Measurements from ENCODE around the gene FUT9.

The FUT9 gene

GRCh38 chr6:96212066-96212465, 196.3 kb downstream of the FUT9 start:
- Histone ChIP-seq H3K4me2 (ENCODE audit: low read depth, low read length, poor library complexity, severe bottlenecking) (no peak overlapping the region), H4K20me1 (ENCODE audit: insufficient read depth, low read length, poor library complexity, severe bottlenecking) (no peaks in the 10 kb centered on the region), H3K9me2 (replicated peaks; ENCODE audit: low read depth, low read length) (no peaks in the 10 kb centered on the region), H3K36me3 (ENCODE audit: insufficient read depth, low read length) (no peaks in the 10 kb centered on the region), H3F3A (ENCODE audit: low read depth) (no peaks in the 10 kb centered on the region), H3K9ac (ENCODE audit: low read depth, low read length, poor library complexity, severe bottlenecking) (no peak overlapping the region), H3K4me3 (ENCODE audit: low read length, poor library complexity, severe bottlenecking) (no peak overlapping the region), H3K27me3 (ENCODE audit: insufficient read depth, low read length, poor library complexity, severe bottlenecking) (no peaks in the 10 kb centered on the region), H3K9me3 (ENCODE audit: insufficient read depth, low read depth, low read length) (no peaks in the 10 kb centered on the region), H2AFZ (ENCODE audit: low read length) (no peak overlapping the region), H3K79me2 (ENCODE audit: insufficient read depth, low read length) (no peaks in the 10 kb centered on the region), H3K4me1 (ENCODE audit: insufficient read depth, low read length, poor library complexity, severe bottlenecking) (no peaks in the 10 kb centered on the region)
- TF ChIP-seq CTCF (conservative IDR thresholded peaks at IDR 0.05; ENCODE audit: low read length) (no peak), EZH2phosphoT487 (IDR thresholded peaks at IDR 0.05; ENCODE audit: borderline replicate concordance) (no peak)

DNA sequence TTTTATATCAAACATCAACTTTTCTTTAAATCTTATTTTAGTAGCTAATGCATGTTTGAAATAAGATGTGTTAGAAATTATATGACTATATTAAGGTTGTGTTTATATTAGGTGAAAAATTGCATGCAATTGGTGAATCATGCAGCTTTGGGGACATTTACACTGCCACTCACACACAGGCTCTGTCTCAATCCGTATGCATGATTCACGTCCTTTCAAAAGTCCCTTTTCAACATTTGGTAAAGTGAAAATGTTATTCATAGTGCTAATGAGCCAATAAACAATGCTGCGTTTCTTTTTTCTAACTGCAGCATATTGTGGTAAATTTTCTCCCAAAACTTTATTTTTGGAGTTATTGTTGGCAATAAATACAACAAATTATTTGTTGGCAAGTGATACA, 198.0 kb downstream of the FUT9 start:
- H3F3A ChIP-seq (ENCODE audit: low read depth) = no peaks in the 10 kb centered on the region
- H3K9me2 ChIP-seq (replicated peaks; ENCODE audit: low read depth, low read length) = no peaks in the 10 kb centered on the region
- H3K4me2 ChIP-seq (ENCODE audit: low read depth, low read length, poor library complexity, severe bottlenecking) = no peak overlapping the region
- H3K27me3 ChIP-seq (ENCODE audit: insufficient read depth, low read length, poor library complexity, severe bottlenecking) = no peaks in the 10 kb centered on the region
- TF ChIP-seq EZH2phosphoT487 (IDR thresholded peaks at IDR 0.05; ENCODE audit: borderline replicate concordance) (no peak), CTCF (conservative IDR thresholded peaks at IDR 0.05; ENCODE audit: low read length) (no peak)
- no peak overlapping the region for H3K4me3 ChIP-seq (ENCODE audit: low read length, poor library complexity, severe bottlenecking)
- H3K4me1 ChIP-seq (ENCODE audit: insufficient read depth, low read length, poor library complexity, severe bottlenecking) = no peaks in the 10 kb centered on the region
- H2AFZ ChIP-seq (ENCODE audit: low read length) = no peak overlapping the region
- no peaks in the 10 kb centered on the region for H3K9me3 ChIP-seq (ENCODE audit: insufficient read depth, low read depth, low read length)
- no peaks in the 10 kb centered on the region for H4K20me1 ChIP-seq (ENCODE audit: insufficient read depth, low read length, poor library complexity, severe bottlenecking)
- no peaks in the 10 kb centered on the region for H3K36me3 ChIP-seq (ENCODE audit: insufficient read depth, low read length)
- no peak overlapping the region for H3K9ac ChIP-seq (ENCODE audit: low read depth, low read length, poor library complexity, severe bottlenecking)
- H3K79me2 ChIP-seq (ENCODE audit: insufficient read depth, low read length) = no peaks in the 10 kb centered on the region

DNA sequence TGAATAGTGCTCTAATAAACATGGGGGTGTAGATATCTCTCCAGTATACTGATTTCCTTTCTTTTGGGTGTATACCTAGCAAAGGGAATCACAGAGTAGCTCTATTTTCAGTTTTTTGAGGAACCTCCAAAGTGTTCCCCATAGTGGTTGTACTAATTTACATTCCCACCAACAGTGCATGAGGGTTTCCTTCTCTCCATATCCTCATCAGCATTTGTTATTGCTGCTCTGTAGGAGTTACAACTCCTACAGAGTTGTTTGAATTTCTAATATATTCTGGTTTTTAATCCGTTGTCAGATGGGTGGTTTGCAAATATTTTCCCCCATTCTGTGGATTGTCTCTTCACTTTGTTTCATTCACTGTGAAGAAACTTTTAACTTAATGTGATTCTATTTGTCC, 207.9 kb downstream of the FUT9 start:
- Histone ChIP-seq H3K4me3 (ENCODE audit: low read length, poor library complexity, severe bottlenecking) (no peak overlapping the region), H3K9me3 (ENCODE audit: insufficient read depth, low read depth, low read length) (no peaks in the 10 kb centered on the region), H2AFZ (ENCODE audit: low read length) (no peak overlapping the region), H3K4me2 (ENCODE audit: low read depth, low read length, poor library complexity, severe bottlenecking) (no peak overlapping the region), H3K4me1 (ENCODE audit: insufficient read depth, low read length, poor library complexity, severe bottlenecking) (no peaks in the 10 kb centered on the region), H3K36me3 (ENCODE audit: insufficient read depth, low read length) (no peaks in the 10 kb centered on the region), H4K20me1 (ENCODE audit: insufficient read depth, low read length, poor library complexity, severe bottlenecking) (no peaks in the 10 kb centered on the region), H3K9me2 (replicated peaks; ENCODE audit: low read depth, low read length) (no peaks in the 10 kb centered on the region), H3K9ac (ENCODE audit: low read depth, low read length, poor library complexity, severe bottlenecking) (no peak overlapping the region), H3K79me2 (ENCODE audit: insufficient read depth, low read length) (no peaks in the 10 kb centered on the region), H3K27me3 (ENCODE audit: insufficient read depth, low read length, poor library complexity, severe bottlenecking) (no peaks in the 10 kb centered on the region), H3F3A (ENCODE audit: low read depth) (no peaks in the 10 kb centered on the region)
- TF ChIP-seq CTCF (conservative IDR thresholded peaks at IDR 0.05; ENCODE audit: low read length) (no peak), EZH2phosphoT487 (IDR thresholded peaks at IDR 0.05; ENCODE audit: borderline replicate concordance) (no peak)
